Measurements from ENCODE around the gene NTSR1. TPM values are rescaled to one million over a fixed set of nuclear protein-coding genes. Genes with fewer than 3 reads are reported as not detected.

The NTSR1 gene
- total and polyA plus RNA-seq, 2 experiments from 2014 or later = 0.15 to 1.4 TPM

DNA sequence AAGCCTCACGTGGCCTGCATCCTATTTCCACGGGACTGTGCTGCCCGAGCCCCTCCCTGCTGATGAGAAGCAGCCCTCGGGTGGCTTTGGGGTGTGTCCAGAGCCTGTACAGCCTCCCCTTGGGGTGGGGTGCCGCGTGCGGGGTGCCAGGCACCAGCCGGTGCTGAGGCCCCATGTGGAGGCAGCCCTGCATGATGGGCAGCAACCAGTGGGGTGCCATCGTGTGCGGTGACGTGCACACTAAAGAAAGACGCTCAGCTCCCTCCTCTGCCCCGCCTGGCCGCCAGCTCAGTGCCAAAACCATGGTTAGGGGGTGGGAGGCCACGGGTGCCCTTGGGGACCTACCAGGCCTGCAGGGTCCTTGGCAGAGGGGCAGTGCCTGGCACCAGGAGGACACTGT lies 26.2 kb downstream of the NTSR1 start:
- no peaks in the 10 kb centered on the region for H3K4me1 ChIP-seq (ENCODE audit: insufficient read depth)
- 0 out of 2 replicates have a peak, but pooled peaks cover under 1% of the 10 kb centered on the region for H3F3A ChIP-seq (replicated peaks; ENCODE audit: low read depth)
- no peak overlapping the region for H3K4me3 Mint-ChIP-seq

More for the DNA sequence above, 26.2 kb downstream of the NTSR1 start:
- Histone ChIP-seq H3K4me3 (no peak overlapping the region), H3K36me3 (ENCODE audit: insufficient read depth) (no peaks in the 10 kb centered on the region), H3K9me2 (ENCODE audit: insufficient read depth) (no peaks in the 10 kb centered on the region), H4K20me1 (replicated peaks; ENCODE audit: insufficient read depth) (no peaks in the 10 kb centered on the region), H3K79me2 (replicated peaks; ENCODE audit: insufficient read depth) (no peaks in the 10 kb centered on the region), H3K27me3 (ENCODE audit: insufficient read depth) (no peaks in the 10 kb centered on the region), H3K4me2 (no peak overlapping the region), H2AFZ (no peak overlapping the region), H3K27ac (ENCODE audit: low read depth) (no peak overlapping the region)
- Mint-ChIP-seq H3K27me3 (ENCODE audit: insufficient read depth, low read depth, poor library complexity) (peaks cover 5% of the 10 kb centered on the region), H3K36me3 (ENCODE audit: low read depth) (no peaks in the 10 kb centered on the region), H3K9me3 (no peaks in the 10 kb centered on the region), H3K4me1 (peaks cover 12% of the 10 kb centered on the region), H3K27ac (no peak overlapping the region)
- no peak for ATAC-seq
- no peak for DNase-seq (ENCODE audit: low spot score)
- TF ChIP-seq ZNF331 (CRISPR knock-in tag; IDR thresholded peaks at IDR 0.05; ENCODE audit: low read depth) (no peak), JUNB (IDR thresholded peaks at IDR 0.05; ENCODE audit: unreplicated experiment) (no peak), NANOG (IDR thresholded peaks at IDR 0.05; ENCODE audit: borderline replicate concordance) (no peak), POLR2AphosphoS5 (IDR thresholded peaks at IDR 0.05; ENCODE audit: low read depth) (no peak), EZH2 (IDR thresholded peaks at IDR 0.05; ENCODE audit: low read depth, unreplicated experiment) (no peak), CREB1 (CRISPR knock-in tag; IDR thresholded peaks at IDR 0.05; ENCODE audit: low read depth) (no peak), EZH2phosphoT487 (IDR thresholded peaks at IDR 0.05; ENCODE audit: unreplicated experiment) (no peak), STAT1 (IDR thresholded peaks at IDR 0.05; ENCODE audit: unreplicated experiment) (no peak), ZNF114 (CRISPR knock-in tag; IDR thresholded peaks at IDR 0.05) (no peak)
- TF ChIP-seq, protein P1, sequence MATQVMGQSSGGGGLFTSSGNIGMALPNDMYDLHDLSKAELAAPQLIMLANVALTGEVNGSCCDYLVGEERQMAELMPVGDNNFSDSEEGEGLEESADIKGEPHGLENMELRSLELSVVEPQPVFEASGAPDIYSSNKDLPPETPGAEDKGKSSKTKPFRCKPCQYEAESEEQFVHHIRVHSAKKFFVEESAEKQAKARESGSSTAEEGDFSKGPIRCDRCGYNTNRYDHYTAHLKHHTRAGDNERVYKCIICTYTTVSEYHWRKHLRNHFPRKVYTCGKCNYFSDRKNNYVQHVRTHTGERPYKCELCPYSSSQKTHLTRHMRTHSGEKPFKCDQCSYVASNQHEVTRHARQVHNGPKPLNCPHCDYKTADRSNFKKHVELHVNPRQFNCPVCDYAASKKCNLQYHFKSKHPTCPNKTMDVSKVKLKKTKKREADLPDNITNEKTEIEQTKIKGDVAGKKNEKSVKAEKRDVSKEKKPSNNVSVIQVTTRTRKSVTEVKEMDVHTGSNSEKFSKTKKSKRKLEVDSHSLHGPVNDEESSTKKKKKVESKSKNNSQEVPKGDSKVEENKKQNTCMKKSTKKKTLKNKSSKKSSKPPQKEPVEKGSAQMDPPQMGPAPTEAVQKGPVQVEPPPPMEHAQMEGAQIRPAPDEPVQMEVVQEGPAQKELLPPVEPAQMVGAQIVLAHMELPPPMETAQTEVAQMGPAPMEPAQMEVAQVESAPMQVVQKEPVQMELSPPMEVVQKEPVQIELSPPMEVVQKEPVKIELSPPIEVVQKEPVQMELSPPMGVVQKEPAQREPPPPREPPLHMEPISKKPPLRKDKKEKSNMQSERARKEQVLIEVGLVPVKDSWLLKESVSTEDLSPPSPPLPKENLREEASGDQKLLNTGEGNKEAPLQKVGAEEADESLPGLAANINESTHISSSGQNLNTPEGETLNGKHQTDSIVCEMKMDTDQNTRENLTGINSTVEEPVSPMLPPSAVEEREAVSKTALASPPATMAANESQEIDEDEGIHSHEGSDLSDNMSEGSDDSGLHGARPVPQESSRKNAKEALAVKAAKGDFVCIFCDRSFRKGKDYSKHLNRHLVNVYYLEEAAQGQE (IDR thresholded peaks at IDR 0.05; ENCODE audit: unreplicated experiment) = no peak
- TF ChIP-seq, protein P2, sequence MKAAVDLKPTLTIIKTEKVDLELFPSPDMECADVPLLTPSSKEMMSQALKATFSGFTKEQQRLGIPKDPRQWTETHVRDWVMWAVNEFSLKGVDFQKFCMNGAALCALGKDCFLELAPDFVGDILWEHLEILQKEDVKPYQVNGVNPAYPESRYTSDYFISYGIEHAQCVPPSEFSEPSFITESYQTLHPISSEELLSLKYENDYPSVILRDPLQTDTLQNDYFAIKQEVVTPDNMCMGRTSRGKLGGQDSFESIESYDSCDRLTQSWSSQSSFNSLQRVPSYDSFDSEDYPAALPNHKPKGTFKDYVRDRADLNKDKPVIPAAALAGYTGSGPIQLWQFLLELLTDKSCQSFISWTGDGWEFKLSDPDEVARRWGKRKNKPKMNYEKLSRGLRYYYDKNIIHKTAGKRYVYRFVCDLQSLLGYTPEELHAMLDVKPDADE (IDR thresholded peaks at IDR 0.05) = no peak
- TF ChIP-seq, protein P3, sequence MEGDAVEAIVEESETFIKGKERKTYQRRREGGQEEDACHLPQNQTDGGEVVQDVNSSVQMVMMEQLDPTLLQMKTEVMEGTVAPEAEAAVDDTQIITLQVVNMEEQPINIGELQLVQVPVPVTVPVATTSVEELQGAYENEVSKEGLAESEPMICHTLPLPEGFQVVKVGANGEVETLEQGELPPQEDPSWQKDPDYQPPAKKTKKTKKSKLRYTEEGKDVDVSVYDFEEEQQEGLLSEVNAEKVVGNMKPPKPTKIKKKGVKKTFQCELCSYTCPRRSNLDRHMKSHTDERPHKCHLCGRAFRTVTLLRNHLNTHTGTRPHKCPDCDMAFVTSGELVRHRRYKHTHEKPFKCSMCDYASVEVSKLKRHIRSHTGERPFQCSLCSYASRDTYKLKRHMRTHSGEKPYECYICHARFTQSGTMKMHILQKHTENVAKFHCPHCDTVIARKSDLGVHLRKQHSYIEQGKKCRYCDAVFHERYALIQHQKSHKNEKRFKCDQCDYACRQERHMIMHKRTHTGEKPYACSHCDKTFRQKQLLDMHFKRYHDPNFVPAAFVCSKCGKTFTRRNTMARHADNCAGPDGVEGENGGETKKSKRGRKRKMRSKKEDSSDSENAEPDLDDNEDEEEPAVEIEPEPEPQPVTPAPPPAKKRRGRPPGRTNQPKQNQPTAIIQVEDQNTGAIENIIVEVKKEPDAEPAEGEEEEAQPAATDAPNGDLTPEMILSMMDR (conservative IDR thresholded peaks at IDR 0.05; ENCODE audit: low read depth in 2 of 2) = no peak
- TF ChIP-seq, protein P4, sequence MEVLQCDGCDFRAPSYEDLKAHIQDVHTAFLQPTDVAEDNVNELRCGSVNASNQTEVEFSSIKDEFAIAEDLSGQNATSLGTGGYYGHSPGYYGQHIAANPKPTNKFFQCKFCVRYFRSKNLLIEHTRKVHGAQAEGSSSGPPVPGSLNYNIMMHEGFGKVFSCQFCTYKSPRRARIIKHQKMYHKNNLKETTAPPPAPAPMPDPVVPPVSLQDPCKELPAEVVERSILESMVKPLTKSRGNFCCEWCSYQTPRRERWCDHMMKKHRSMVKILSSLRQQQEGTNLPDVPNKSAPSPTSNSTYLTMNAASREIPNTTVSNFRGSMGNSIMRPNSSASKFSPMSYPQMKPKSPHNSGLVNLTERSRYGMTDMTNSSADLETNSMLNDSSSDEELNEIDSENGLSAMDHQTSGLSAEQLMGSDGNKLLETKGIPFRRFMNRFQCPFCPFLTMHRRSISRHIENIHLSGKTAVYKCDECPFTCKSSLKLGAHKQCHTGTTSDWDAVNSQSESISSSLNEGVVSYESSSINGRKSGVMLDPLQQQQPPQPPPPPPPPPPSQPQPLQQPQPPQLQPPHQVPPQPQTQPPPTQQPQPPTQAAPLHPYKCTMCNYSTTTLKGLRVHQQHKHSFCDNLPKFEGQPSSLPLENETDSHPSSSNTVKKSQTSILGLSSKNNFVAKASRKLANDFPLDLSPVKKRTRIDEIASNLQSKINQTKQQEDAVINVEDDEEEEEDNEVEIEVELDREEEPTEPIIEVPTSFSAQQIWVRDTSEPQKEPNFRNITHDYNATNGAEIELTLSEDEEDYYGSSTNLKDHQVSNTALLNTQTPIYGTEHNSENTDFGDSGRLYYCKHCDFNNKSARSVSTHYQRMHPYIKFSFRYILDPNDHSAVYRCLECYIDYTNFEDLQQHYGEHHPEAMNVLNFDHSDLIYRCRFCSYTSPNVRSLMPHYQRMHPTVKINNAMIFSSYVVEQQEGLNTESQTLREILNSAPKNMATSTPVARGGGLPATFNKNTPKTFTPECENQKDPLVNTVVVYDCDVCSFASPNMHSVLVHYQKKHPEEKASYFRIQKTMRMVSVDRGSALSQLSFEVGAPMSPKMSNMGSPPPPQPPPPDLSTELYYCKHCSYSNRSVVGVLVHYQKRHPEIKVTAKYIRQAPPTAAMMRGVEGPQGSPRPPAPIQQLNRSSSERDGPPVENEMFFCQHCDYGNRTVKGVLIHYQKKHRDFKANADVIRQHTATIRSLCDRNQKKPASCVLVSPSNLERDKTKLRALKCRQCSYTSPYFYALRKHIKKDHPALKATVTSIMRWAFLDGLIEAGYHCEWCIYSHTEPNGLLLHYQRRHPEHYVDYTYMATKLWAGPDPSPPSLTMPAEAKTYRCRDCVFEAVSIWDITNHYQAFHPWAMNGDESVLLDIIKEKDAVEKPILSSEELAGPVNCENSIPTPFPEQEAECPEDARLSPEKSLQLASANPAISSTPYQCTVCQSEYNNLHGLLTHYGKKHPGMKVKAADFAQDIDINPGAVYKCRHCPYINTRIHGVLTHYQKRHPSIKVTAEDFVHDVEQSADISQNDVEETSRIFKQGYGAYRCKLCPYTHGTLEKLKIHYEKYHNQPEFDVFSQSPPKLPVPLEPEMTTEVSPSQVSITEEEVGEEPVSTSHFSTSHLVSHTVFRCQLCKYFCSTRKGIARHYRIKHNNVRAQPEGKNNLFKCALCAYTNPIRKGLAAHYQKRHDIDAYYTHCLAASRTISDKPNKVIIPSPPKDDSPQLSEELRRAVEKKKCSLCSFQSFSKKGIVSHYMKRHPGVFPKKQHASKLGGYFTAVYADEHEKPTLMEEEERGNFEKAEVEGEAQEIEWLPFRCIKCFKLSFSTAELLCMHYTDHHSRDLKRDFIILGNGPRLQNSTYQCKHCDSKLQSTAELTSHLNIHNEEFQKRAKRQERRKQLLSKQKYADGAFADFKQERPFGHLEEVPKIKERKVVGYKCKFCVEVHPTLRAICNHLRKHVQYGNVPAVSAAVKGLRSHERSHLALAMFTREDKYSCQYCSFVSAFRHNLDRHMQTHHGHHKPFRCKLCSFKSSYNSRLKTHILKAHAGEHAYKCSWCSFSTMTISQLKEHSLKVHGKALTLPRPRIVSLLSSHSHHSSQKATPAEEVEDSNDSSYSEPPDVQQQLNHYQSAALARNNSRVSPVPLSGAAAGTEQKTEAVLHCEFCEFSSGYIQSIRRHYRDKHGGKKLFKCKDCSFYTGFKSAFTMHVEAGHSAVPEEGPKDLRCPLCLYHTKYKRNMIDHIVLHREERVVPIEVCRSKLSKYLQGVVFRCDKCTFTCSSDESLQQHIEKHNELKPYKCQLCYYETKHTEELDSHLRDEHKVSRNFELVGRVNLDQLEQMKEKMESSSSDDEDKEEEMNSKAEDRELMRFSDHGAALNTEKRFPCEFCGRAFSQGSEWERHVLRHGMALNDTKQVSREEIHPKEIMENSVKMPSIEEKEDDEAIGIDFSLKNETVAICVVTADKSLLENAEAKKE (CRISPR knock-in tag; IDR thresholded peaks at IDR 0.05) = no peak

Measured in GM23338 (cell line).